ENCODE data around the gene HDHD2.

GRCh38 chr18:47143153-47143552, 7.1 kb downstream of the HDHD2 start:
- TF ChIP-seq GATA2 (IDR thresholded peaks at IDR 0.05; ENCODE audit: low read depth, low read length): no peak
- TF ChIP-seq GATA3 (IDR thresholded peaks at IDR 0.05; ENCODE audit: low read depth, low read length): no peak

All from SH-SY5Y (cell line).